ENCODE results near the gene ESPNL. TPM values are rescaled to one million over a fixed set of nuclear protein-coding genes. Genes with fewer than 3 reads are reported as not detected.

The ESPNL gene
- total RNA-seq, 4 donors from 2014 or later: 0.44 to 2.1 TPM; not detected in 2

- H3K4me3 ChIP-seq: no peak overlapping the region
- no peaks in the 10 kb centered on the region for H3K27me3 ChIP-seq
- H3K4me1 ChIP-seq: no peaks in the 10 kb centered on the region
- H3K9me3 ChIP-seq: peaks cover 0 to 12% (median 0%) of the 10 kb centered on the region in 4 donors
- H3K27ac ChIP-seq: no peak overlapping the region
- WGBS, 2 donors: 93 to 95% methylated on average over 9 to 10 of the region's 10 CpGs
- H3K36me3 ChIP-seq: peaks cover 0 to 97% (median 5%) of the 10 kb centered on the region in 3 donors
- no peak for TF ChIP-seq EP300 (IDR thresholded peaks at IDR 0.05)
- TF ChIP-seq CTCF (IDR thresholded peaks at IDR 0.05): no peak
- TF ChIP-seq POLR2A (IDR thresholded peaks at IDR 0.05): no peak
- no peak for DNase-seq (ENCODE audit: low spot score in 2 of 2)
Observed at GRCh38 chr2:238069021-238069709, 31.0 kb upstream of the ESPNL start.

- no peak for DNase-seq (ENCODE audit: low spot score in 2 of 2)
- WGBS, 2 donors: 93 to 96% methylated on average over 9 of the region's 9 CpGs
- H3K27ac ChIP-seq: no peak overlapping the region
- peaks cover 0 to 97% (median 5%) of the 10 kb centered on the region in 3 donors for H3K36me3 ChIP-seq
- no peaks in the 10 kb centered on the region for H3K4me1 ChIP-seq
- no peak overlapping the region for H3K4me3 ChIP-seq
- no peaks in the 10 kb centered on the region for H3K27me3 ChIP-seq
- TF ChIP-seq POLR2A (IDR thresholded peaks at IDR 0.05) (no peak), EP300 (IDR thresholded peaks at IDR 0.05) (no peak), CTCF (IDR thresholded peaks at IDR 0.05) (no peak)
- peaks cover 0 to 12% (median 0%) of the 10 kb centered on the region in 4 donors for H3K9me3 ChIP-seq
Observed at GRCh38 chr2:238069877-238070276, 30.3 kb upstream of the ESPNL start.

- peaks cover 0 to 12% (median 0%) of the 10 kb centered on the region in 4 donors for H3K9me3 ChIP-seq
- DNase-seq (ENCODE audit: low spot score in 2 of 2): no peak
- peaks cover 0 to 77% (median 0%) of the 10 kb centered on the region in 3 donors for H3K36me3 ChIP-seq
- TF ChIP-seq CTCF (IDR thresholded peaks at IDR 0.05): no peak
- TF ChIP-seq EP300 (IDR thresholded peaks at IDR 0.05): no peak
- no peak for TF ChIP-seq POLR2A (IDR thresholded peaks at IDR 0.05)
- H3K4me1 ChIP-seq: no peaks in the 10 kb centered on the region
- no peak overlapping the region for H3K27ac ChIP-seq
- H3K4me3 ChIP-seq: no peak overlapping the region
- no peaks in the 10 kb centered on the region for H3K27me3 ChIP-seq
Observed at GRCh38 chr2:238075397-238075796, 24.7 kb upstream of the ESPNL start.

GRCh38 chr2:238077292-238077691, 22.8 kb upstream of the ESPNL start:
- H3K4me3 ChIP-seq: no peak overlapping the region
- no peaks in the 10 kb centered on the region for H3K27me3 ChIP-seq
- DNase-seq (ENCODE audit: low spot score in 2 of 2): no peak
- no peaks in the 10 kb centered on the region for H3K4me1 ChIP-seq
- H3K36me3 ChIP-seq: peaks cover 0 to 74% (median 5%) of the 10 kb centered on the region in 3 donors
- no peak overlapping the region for H3K27ac ChIP-seq
- peaks cover 0 to 11% (median 0%) of the 10 kb centered on the region in 4 donors for H3K9me3 ChIP-seq
- 96 to 100% methylated on average over 1 of the region's 1 CpG for WGBS, 2 donors
- TF ChIP-seq POLR2A (IDR thresholded peaks at IDR 0.05) (no peak), CTCF (IDR thresholded peaks at IDR 0.05) (no peak), EP300 (IDR thresholded peaks at IDR 0.05) (no peak)

GRCh38 chr2:238079874-238080327, 20.2 kb upstream of the ESPNL start:
- WGBS, 2 donors: 96 to 100% methylated on average over 2 of the region's 2 CpGs
- H3K36me3 ChIP-seq: peaks cover 0 to 76% (median 18%) of the 10 kb centered on the region in 3 donors
- H3K4me1 ChIP-seq: no peaks in the 10 kb centered on the region
- no peak overlapping the region for H3K27ac ChIP-seq
- TF ChIP-seq CTCF (IDR thresholded peaks at IDR 0.05) (no peak), POLR2A (IDR thresholded peaks at IDR 0.05) (no peak), EP300 (IDR thresholded peaks at IDR 0.05) (no peak)
- H3K27me3 ChIP-seq: no peaks in the 10 kb centered on the region
- no peak for DNase-seq (ENCODE audit: low spot score in 2 of 2)
- no peaks in the 10 kb centered on the region for H3K9me3 ChIP-seq
- H3K4me3 ChIP-seq: no peak overlapping the region

Data from tibial nerve (tissue), 4 donors.